Measurements from ENCODE around the gene LMOD1.
A peak's percentile ranks its signal among the peaks of the same experiment; 100 is the strongest.
"Not testable (repeated sequence)": the region's sequence is repeated elsewhere in the genome, so short reads cannot be mapped to it uniquely, and the experiment has no call there.

The LMOD1 gene

GRCh38 chr1:201890806-201891450 is 55.4 kb downstream of the LMOD1 start:
- DNase-seq: no peak

- DNase-seq: no peak
Measured at GRCh38 chr1:201890223-201890622, 56.1 kb downstream of the LMOD1 start.

GRCh38 chr1:201889090-201889968 is 57.0 kb downstream of the LMOD1 start:
- no peak for DNase-seq

GRCh38 chr1:201888282-201889089 is 57.9 kb downstream of the LMOD1 start, which contains the start of gene SHISA4:
TSS of gene SHISA4 (plus strand) at chr1:201888898. CDS start at chr1:201888995, 97 bp downstream.
- peak; percentile 81 for DNase-seq

- no peak for DNase-seq
Measured at GRCh38 chr1:201887116-201887866, 59.1 kb downstream of the LMOD1 start.

GRCh38 chr1:201886103-201886885 is 60.1 kb downstream of the LMOD1 start:
- no peak for DNase-seq

- no peak for DNase-seq
Measured at GRCh38 chr1:201885531-201886075, 60.7 kb downstream of the LMOD1 start.

- DNase-seq: no peak
Measured at GRCh38 chr1:201884425-201884824, 61.9 kb downstream of the LMOD1 start.

- DNase-seq: no peak
Measured at GRCh38 chr1:201883786-201884185, 62.6 kb downstream of the LMOD1 start.

GRCh38 chr1:201883266-201883665 is 63.1 kb downstream of the LMOD1 start:
- no peak for DNase-seq

GRCh38 chr1:201882665-201883132 is 63.6 kb downstream of the LMOD1 start:
- DNase-seq: no peak

- no peak for DNase-seq
Measured at GRCh38 chr1:201881617-201882016, 64.7 kb downstream of the LMOD1 start.

GRCh38 chr1:201880928-201881571 is 65.3 kb downstream of the LMOD1 start:
- no peak for DNase-seq

GRCh38 chr1:201877877-201878401 is 68.4 kb downstream of the LMOD1 start:
- no peak for DNase-seq

- DNase-seq: no peak
Measured at GRCh38 chr1:201876148-201876818, 70.1 kb downstream of the LMOD1 start.

- no peak for DNase-seq
Measured at GRCh38 chr1:201874672-201875071, 71.7 kb downstream of the LMOD1 start.

GRCh38 chr1:201870397-201870796 is 76.0 kb downstream of the LMOD1 start:
- DNase-seq: no peak

- no peak for DNase-seq
Measured at GRCh38 chr1:201861448-201861847, 84.9 kb downstream of the LMOD1 start.

- DNase-seq: no peak
Measured at GRCh38 chr1:201859424-201859823, 86.9 kb downstream of the LMOD1 start.

- DNase-seq: not testable (repeated sequence)
Measured at GRCh38 chr1:201856722-201857121, 89.6 kb downstream of the LMOD1 start.

Data from GOT3 (cell line).